GM18520 (cell line): Measurements from ENCODE around the gene ZG16B.

ENCODE experiments used
- ATAC-seq: cut with Tn5 transposase; IDR thresholded peaks from one replicate; pipeline ENCODE4 v1.9.1; 2021; ENCODE audit not compliant: unreplicated experiment

Gene ZG16B

DNA sequence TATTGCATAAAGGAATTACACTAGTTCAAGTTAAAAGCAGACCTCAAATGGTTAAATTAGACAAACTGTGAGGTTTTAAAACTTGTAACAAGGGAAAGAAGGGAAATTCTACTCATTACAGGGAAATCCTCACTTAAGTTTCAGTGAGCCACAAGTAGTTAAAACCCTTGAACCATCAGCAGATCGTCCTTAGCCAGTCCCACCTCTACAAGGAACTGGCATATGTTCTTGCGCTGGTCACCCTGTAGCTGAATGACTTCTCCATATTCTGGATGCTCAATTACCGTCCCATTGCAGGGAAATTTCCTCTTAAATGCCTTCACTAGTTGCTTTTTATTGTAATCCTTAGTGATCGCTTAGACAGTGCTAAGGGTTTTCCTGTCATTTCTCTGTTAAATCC lies 7.6 kb upstream of the ZG16B start:
- no peak for ATAC-seq

DNA sequence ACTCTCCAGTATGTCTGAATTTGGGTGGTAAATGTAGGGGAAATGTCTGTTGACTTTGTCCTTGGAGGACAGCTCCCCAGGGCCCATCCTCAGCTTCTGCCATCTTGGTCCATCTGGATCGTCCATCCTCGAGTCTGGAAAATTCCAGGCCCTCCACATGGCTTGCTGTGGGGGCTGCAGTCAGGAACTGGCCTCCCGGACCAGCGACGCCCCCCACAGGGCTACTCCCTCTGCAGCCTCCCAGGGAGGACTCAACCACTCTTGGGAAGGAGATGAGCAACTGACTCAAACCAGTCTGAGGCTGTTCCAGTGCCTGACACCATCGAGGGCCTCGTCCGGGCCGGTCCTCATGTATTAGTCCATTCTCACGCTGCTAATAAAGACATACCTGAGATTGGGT lies 5.5 kb upstream of the ZG16B start:
- no peak for ATAC-seq

DNA sequence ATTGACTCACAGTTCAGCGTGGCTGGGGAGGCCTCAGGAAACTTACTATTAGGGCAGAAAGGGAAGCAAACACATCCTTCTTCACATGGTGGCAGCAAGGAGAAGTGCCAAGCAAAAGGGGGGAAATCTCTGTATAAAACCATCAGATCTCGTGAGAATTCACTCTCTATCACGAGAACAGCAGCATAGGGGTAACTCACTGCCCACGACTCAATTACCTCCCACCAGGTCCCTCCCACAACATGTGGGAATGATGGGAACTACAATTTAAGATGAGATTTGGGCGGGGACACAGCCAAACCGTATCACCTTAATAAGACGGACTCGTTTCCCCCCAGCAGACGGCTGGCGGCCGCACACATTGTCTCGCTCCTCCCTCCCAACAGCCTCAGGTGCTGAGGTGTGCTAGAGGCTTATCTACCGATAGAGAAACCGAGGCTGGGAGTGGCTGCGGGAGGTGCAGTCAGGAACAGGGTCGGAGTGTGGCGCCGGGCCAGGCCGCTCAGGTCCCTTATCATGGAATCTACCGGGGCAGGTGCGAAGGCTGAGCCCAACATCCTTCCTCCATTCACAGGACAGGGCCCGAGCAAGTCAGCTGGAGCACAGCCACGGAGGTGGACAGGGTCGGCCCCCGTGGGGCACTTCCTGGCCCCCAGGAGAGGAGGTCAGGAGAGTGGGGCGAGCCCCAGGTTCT lies 4.9 kb upstream of the ZG16B start:
- ATAC-seq: no peak

DNA sequence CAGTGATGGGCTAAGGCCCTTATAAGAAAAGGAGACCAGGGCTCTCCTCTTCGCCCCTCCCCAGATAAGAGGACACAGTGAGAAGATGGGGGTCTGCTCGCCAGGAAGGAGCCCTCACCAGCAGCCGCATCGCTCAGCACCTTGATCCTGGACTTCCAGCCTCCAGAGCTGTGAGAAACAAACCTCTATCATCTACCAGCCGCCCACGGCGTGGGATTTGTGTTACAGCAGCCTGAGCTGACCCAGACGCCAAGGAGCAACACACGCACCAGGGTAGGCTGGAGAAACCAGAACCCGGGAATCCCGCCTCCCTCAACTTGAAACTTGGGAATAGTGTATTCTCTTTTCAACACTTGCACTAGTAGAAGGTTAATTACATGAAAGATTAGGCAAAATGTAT lies 4.2 kb upstream of the ZG16B start:
- no peak for ATAC-seq

DNA sequence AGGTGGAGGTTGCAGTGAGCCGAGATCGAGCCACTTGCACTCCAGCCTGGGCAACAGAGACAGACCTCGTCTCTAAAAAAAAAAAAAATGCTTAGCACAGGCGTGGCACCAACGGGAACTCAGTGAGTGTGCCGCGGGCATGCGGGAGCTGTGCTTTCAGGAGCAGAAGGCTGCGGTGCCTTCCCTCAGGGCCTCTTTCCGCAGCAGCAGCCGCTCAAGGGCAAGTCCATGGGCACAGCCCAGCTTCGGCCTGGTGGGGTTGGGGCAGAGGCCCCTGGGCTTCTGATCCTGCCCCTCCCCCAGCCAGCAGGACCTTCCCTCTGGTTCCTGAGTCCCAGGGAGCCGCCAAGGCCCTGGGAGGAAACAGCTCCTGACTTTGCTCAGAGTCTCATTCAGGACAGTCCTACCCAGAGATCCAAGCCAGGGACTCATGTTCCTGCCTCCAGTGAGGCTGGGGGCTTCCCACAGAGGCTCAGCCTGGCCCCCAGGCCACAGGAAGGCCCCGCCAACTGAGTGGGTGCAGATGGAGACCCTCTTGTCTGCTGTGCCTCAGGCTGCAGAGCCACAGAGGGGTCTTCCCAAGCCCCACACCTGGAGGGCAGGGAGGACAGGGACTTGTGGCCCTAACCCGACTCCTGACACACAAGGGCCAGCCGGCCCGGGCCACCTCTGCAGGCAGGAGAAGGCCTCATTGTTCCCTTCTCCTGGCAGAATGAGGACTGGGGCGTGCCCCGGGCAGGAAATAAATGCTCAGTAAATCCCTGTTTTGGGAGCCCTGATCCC lies 3.3 kb upstream of the ZG16B start:
- ATAC-seq: no peak

DNA sequence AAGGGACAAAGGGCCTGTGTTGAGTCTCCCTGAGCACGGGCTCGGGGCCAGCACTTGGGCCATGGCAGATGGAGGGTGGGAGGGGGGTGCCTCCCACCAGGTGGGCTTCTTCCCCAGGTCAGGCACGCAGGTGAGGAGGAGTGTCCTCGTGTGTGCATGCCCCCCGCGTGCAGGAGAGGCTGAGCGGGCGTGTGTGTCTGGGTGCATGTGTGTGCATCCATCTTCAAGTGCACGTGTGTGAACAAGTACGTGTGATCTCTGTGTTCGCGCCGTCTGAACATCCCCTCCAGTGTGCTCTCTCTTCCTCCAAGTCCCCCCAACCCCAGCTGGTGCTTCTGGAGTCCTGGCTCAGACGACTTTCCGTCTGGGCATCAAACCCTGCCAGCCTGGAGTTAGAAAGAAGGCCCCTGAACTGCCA lies 2.7 kb upstream of the ZG16B start:
- ATAC-seq: no peak

DNA sequence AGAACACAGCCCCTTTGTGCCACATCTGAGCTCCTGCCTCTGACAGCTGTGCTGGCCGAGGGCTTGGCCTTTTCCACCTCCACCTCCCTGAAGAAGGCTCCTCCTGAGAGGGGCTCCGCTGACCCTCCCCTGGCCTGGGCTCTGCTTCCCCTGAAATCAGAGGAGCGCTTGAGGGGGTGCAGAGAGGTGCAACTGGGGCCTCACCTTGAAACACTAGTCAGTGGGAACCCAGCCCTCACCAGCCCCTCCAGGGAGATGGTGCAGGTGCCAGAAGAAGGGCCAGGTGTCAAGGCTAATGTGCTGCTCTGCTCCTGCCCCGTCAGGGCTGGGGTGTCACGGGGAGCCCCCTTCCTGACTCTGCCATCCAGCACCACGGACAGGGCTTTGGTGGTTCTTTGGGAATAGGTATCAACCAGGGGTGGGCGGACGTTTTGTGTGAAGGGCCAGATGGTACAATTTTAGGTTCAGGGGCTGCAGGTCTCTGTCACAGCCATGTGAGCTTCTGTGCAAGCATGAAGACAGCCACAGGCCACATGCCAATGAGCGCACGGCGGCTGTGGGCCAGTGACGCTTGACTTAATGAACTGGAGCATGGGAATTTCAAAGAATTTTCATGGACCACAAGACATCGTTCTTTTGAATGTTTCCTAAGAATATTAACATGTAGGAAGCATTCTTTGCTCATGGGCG lies 2.1 kb upstream of the ZG16B start:
- ATAC-seq: no peak

DNA sequence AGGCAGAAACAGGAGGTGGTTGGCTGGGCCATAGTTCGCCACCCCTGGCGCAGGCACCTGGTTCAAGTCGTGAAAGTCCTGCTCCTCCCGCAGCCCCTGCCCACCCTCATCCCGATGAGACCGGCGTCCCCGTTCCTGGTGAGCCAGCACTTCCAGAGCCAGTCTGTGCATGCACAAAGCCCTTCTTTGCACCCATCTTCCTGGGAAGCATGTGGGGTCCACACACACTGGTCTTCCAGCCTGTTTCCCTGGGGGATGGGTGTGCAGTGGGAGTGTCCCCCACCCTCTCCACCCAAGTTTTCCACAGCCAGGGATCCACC lies 1.6 kb upstream of the ZG16B start:
- no peak for ATAC-seq

DNA sequence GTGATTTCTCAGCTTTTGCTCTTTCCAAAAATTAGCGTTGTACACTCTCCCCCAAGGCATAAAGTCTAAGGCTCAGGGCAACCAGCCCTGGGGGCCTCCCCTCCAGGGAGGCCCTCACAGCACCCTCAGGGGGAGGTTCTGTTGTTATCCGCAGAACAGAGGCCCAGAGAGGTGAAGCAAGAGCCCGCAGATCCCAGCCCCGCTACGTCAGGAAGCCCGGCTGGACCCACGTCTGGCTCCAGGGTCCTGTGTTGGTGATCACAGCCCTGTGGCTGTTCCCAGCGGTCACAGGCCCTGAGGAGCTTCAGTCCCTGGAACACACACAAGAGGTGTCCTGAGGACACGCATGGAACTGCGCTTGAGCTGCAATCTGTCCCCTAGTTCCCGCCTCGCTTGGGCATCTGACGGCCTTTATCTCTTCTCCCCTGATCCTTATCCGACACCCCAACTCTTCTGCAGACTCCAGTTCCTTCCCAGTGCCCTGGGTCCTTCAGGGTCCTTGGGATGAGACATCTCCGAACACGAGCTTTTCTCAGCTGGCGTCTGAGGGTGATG lies 1.1 kb upstream of the ZG16B start:
- no peak for ATAC-seq

DNA sequence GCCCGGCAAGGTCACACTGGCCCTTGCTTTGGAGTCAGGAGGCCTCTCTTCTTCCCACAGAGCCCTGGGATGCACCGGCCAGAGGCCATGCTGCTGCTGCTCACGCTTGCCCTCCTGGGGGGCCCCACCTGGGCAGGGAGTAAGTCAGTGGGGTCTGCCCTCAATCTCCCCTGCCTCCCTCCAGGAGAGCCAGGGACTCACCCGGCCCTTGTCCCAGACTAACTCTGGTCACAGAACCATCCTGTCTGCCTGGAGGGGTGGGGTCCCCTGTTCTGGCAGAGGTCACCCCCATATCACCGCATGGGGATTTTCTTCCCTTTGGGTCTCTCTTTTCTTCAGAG lies 222 bp downstream of the ZG16B start:
- no peak for ATAC-seq

DNA sequence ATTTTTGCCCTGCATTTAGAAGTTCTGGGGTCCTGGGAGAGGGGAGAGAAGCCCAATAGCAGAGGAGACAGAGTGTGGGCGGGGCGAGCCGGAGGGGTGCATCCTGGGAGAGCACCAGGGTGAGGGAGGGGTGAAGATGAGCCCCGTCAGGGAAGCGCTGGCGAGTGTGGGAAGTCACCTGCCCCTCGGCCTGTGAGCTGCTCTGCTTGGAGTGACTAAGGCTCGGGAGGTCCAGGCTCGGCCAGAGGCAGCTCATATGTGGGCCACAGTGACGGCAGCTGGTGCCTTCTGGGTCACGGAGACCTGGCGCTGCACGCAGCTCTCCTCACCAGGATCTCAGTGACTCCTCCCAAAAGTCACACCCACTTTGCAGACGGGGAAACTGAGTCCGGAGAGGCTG lies 1.1 kb downstream of the ZG16B start:
- ATAC-seq: no peak

DNA sequence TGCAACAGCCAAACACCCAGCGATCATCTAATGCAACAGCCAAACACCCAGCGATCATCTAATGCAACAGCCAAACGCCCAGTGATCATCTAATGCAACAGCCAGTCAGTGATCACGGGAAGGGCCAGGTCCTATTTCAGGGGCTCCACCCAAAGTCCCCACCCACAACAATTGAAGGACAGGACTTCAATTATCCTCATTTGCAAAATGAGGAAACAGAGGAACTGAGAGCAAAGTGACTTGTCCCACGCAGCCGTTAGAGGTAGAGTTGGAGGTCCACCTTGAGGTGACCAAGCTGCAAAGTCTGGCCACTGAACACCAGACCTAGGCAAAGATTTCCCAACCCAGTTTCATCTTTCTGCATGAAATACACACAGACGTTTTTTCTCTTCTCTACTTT lies 3.7 kb downstream of the ZG16B start:
- ATAC-seq: no peak

DNA sequence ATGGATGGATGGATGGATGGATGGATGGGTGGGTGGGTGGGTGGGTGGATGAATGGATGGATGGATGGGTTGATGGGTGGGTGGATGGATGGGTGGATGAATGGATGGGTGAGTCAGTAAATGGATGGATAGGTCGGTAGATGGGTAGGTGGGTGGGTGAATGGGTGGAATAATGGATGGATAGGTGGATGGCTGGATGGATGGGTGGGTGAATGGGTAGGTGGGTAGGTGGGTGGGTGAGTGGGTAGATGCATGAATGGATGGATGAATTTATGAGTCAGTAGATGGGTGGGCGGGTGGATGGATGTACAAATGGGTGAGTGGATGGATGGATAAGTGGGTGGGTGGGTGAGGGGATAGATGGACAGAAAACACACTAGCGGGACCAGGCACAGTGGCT lies 4.9 kb downstream of the ZG16B start:
- ATAC-seq: no peak

DNA sequence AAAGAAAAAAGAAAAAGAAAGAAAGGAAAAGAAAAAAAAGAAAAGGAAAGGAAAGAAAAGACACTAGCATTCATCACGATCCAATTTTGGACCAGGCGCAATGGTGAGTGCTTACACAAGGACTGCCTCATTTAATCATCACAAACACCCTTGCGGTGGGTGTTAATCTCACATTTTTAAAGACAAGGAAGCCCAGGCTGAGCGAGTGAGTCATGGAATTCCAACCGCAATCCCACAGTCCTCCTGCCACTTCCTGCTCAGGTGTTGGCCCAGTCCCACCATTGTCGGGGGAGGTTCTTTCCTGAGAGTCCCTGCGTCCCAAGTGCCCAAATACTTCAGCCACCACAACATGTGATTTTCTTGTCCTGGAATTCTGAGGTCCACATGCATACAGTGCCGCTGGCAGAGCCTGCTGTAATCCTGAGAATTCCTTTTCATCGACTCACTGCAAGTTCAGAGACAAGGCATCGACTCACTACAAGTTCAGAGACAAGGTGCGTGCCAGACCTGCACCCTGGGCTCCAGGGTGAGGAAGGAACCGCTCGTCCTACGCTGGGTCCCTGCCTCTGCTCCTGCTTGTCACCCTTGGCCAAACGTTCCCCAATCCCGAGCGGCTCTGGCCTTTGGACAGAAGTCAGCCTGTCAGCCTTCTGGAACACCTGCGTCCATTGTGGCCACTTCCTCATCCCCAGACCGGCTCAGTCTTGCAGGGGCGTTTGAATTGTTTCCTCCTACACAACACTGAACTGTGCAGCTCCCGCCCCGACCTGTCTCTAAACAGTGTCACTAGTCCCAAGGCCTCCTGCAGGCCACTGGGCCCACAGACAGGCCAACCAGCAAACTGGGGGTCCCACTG lies 5.8 kb downstream of the ZG16B start:
- no peak for ATAC-seq

DNA sequence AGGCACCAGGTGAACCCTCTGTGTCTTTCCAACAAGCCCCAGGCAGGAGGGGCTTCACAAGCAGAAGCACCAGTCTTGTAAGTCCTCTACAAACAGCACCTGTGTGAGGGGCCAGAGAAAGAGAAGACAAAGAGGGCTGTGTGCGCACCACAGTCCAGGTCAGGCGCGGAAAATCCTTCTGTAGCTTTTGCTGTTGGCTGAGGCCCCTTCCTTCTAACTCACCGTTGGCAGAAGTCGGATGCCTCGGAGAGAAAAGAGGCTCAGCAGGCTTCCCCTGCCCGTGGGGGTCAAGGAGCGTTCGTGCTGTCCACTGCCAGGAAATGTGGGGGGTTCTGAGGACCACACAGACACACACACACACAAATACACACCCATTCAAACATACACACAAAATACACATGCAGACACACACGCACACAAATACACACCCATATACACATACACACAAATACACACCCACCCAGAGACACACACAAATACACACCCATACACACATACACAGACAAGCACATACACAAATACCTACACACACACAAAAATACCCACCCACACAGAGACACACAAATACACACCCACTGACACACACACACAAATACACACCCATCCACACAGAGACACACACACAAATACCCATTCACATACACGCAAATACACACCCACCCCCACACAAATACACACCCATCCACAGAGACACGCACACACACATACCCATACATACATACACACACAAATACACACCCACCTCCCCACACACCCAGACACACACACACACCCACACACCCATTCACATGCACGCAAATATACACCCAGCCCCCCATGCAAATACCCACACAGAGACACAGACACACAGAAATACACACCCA lies 6.8 kb downstream of the ZG16B start:
- ATAC-seq: no peak

DNA sequence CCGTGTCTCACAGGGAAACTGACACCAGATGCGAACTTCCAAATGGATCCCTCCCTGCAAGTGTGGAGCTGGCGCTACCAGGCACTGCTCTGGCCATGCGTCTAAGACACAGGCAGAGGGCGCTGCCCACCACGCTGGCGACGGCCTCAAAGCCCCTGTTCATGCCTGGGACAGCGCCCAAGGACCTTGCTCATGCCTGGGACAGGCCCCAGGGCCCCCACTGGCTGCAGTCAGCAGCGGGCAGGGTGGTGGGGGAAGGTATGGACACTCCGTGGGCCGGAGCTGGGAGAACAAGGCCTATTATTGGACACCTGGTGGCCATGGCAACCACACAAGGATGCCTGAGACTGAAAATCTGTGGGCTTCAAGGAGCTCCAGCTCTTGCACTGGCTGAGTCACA lies 8.8 kb downstream of the ZG16B start:
- ATAC-seq: no peak

DNA sequence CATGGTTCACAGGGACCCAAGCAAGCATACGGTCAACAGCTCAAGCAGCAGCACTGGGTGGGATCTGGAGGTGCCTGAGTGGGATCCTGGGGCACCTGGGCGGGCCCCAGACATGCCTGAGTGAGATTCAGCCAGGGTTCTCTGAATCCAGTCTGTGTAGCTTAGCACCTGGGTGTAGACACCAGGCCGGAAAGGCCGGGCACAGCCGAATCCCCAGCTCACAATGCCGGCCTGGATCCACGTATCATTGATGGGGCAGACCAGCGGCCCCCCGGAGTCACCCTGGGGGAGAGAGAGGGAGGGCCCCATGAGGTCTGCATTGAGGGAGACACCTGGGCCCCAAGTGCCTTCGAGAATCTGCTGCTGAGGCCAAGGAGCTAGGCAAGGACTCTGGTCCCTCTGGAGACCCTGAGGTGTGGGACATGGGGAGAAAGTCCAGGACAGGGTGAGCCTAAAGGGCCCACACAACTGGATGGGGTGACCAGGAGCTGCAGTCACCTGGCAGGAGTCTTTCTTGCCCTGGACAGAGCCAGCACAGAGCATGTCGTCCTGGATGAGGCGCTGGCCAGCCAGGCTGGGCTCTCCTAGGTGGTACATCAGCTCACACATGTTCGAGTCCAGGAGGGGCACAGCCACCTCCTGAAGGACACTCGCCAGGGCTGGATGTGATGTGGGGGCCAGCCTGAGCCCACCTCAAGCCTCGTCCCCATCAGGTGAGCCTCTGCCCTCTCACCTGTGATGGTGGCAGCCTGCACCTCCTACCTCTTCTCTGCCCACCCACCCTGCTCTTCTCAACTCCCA lies 9.7 kb downstream of the ZG16B start:
- ATAC-seq: no peak

DNA sequence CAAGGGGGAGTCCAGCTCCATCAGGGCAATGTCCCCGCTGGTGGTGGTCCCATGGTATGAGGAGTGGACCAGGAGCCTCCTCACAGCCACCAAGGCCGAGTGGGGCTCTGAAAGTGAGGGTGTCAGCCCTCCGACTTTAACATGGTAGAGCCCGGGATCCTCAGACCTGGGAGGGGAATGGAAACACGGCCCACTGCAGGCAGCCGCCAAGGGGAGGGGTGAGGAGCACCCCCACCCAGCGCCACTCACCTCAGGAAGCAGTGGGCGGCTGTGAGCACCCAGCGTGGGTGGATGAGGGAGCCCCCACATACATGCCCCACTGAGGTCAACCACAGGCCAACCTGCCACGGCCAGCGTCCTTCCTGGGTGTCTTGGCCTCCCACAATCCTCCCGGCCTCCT lies 10.8 kb downstream of the ZG16B start:
- no peak for ATAC-seq

DNA sequence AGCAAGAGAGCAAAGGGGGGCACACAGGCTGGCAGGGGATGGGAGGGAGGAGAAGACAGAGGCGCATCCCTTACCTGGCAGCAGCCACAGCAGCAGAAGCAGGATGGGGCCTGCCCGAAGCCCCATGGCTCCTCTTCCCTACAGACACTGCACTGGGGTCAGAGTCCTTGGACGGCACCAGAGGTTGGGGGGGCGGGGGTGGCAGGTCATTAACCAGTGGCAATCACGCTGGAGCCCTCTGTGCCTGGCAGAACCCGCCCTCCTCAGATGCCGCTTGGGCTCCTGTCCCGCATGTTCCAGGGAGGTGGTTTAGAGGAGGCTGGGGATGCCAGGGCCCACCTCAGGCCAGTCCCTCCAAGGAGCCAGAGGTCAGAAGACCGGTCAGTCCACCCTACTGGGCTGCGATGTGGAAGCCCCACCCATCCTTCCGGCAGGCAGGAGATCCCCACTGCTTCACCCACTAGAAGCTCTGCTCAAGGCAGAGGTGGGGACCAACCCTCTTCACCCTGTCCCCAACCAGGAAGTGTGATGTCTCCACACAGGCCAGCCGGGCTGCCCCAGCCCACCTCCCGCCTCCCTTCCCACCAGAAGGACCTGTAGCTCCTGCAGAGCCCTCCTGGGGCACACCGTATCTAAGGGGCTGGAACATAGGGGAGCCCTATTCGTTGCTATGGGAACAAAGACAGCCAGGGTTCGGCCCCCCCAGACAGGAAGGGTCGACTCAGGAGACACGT lies 11.7 kb downstream of the ZG16B start:
- no peak for ATAC-seq
